Sigmoid colon (tissue), 7 donors: Measurements from ENCODE around the gene CALY. TPM values are rescaled to one million over a fixed set of nuclear protein-coding genes. Genes with fewer than 3 reads are reported as not detected.
A peak's percentile ranks its signal among the peaks of the same experiment; 100 is the strongest.

ENCODE experiments used
- DNase-seq: peaks from one replicate; pipeline ENCODE4 v3.0.0-alpha.2; 2019
- H3K27ac ChIP-seq, 4 donors: fragments of 200-600 bp; sonication (generic); one replicate each; pipeline ENCODE4 v1.5.1; 2016 to 2019; ENCODE audit warnings: mild to moderate bottlenecking in 1 of 4
- H3K27me3 ChIP-seq, 3 donors: fragments of 200-600 bp; sonication (generic); one replicate each; pipeline ENCODE4 v1.5.1; 2019; ENCODE audit warnings: mild to moderate bottlenecking in 1 of 3
- H3K36me3 ChIP-seq, 4 donors: fragments of 200-600 bp; sonication (generic); one replicate each; pipeline ENCODE4 v1.5.1; 2016 to 2019
- H3K4me1 ChIP-seq, 4 donors: fragments of 200-600 bp; sonication (generic); one replicate each; pipeline ENCODE4 v1.5.1; 2017 to 2019
- H3K4me3 ChIP-seq, 4 donors: fragments of 200-600 bp; sonication (generic); one replicate each; pipeline ENCODE4 v1.5.1; 2017 to 2019; ENCODE audit warnings: mild to moderate bottlenecking in 2 of 4, moderate library complexity in 1 of 4
- H3K9me3 ChIP-seq, 4 donors: fragments of 200-600 bp in 3 of 4; sonication (generic) in 3 of 4; one replicate each; pipeline versions ENCODE4 v1.5.1 to v1.6.1; 2013 to 2019
- CTCF ChIP-seq, 4 experiments: fragments of 450-650 bp in 3 of 4; fragments of 200-600 bp in 1 of 4; IDR thresholded peaks; one replicate each; pipeline ENCODE4 v1.5.1; 2016 to 2019; ENCODE audit warnings: antibody characterized with exemption in 4 of 4, mild to moderate bottlenecking in 3 of 4, moderate library complexity in 2 of 4
- EP300 ChIP-seq, 4 donors: sonication (generic); formaldehyde crosslinking; IDR thresholded peaks; one replicate each; pipeline ENCODE4 v1.6.1; 2017; ENCODE audit warnings: antibody characterized with exemption in 4 of 4
- POLR2A ChIP-seq, 2 donors: fragments of 450-650 bp; IDR thresholded peaks; one replicate each; pipeline ENCODE4 v1.6.1; 2016; ENCODE audit warnings: antibody characterized with exemption in 2 of 2, mild to moderate bottlenecking in 2 of 2, moderate library complexity in 2 of 2
- POLR2AphosphoS5 ChIP-seq, 4 donors: sonication (generic); formaldehyde crosslinking; IDR thresholded peaks; one replicate each; pipeline ENCODE4 v1.6.1; 2017; ENCODE audit warnings: antibody characterized with exemption in 4 of 4
- WGBS, 2 donors: extraction: QIAGEN DNeasy Blood & Tissue Kit; methylation state at CpG; one replicate each; pipeline ENCODE4 v1.1.7; 2013; 5-methylcytosine and 5-hydroxymethylcytosine counted together
- intact Hi-C: fragments of 100-400 bp; cut with DNase I; formaldehyde crosslinking; loops from one replicate; pipeline ENCODE4 v1.15.1; 2023
- polyA plus RNA-seq, 3 donors: library from polyadenylated mRNA; stranded (reverse); fragments of 200-250 nt; gene quantifications; one replicate each; pipeline ENCODE4 v1.2.3, GENCODE V29; 2013
- total RNA-seq, 4 donors: library from RNA; depleted of rRNA; stranded (reverse); fragments of >200 nt; gene quantifications; one replicate each; pipeline ENCODE4 v1.1.0, GENCODE V29; 2016
- donor health status: healthy with polysubstance abuse.
- donor health status: Bipolar disorder and iron deficiency.
- donor health status: healthy.

Gene CALY
- total and polyA plus RNA-seq, 7 donors, result 1.3 to 6.8 (median 5.0) TPM; not detected in 2

GRCh38 chr10:133318494-133319127, 18.1 kb downstream of the CALY start:
- Histone ChIP-seq H3K9me3 (no peaks in the 10 kb centered on the region), H3K4me3 (peak overlapping the region in 3 of 4 donors; percentile 16 to 40 (median 30)), H3K36me3 (no peaks in the 10 kb centered on the region), H3K4me1 (peaks cover 0 to 23% (median 18%) of the 10 kb centered on the region in 4 donors), H3K27me3 (peaks cover 0 to 33% (median 16%) of the 10 kb centered on the region in 3 donors), H3K27ac (no peak overlapping the region)
- TF ChIP-seq CTCF (IDR thresholded peaks at IDR 0.05) (peak; percentile 34 to 68 (median 46)), POLR2AphosphoS5 (IDR thresholded peaks at IDR 0.05) (no peak)
- no peak for DNase-seq
- intact Hi-C loops, result no loop called here
- WGBS, 2 donors, result 7% methylated on average over 51 of the region's 51 CpGs

GRCh38 chr10:133316732-133317131, 20.0 kb downstream of the CALY start:
- Histone ChIP-seq H3K4me3 (no peak overlapping the region), H3K27ac (no peak overlapping the region), H3K9me3 (no peaks in the 10 kb centered on the region), H3K36me3 (peaks cover 0 to 16% (median 6%) of the 10 kb centered on the region in 4 donors), H3K27me3 (peaks cover 0 to 25% (median 16%) of the 10 kb centered on the region in 3 donors), H3K4me1 (peaks cover 0 to 23% (median 18%) of the 10 kb centered on the region in 4 donors)
- intact Hi-C loops, result no loop called here
- TF ChIP-seq POLR2A (IDR thresholded peaks at IDR 0.05) (no peak), CTCF (IDR thresholded peaks at IDR 0.05) (no peak), POLR2AphosphoS5 (IDR thresholded peaks at IDR 0.05) (no peak), EP300 (IDR thresholded peaks at IDR 0.05) (no peak)
- WGBS, 2 donors, result 70 to 85% methylated on average over 7 of the region's 7 CpGs
- DNase-seq, result no peak

DNA sequence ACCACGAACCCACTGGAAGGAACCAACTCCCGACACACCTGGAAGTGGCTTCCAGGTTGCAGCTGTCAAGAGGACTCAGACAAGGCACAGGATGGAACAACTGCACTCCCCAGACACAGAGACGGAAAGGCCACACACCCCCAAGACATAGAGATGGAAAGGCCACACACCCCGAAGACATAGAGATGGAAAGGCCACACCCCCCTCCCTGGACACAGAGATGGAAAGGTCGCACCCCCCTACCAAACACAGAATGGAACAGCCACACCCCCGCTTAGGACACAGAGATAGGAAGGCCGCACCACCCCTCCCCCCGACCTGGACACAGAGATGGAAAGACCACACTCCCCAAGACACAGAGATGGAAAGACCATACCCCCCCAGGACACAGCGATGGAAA, 20.4 kb downstream of the CALY start:
- intact Hi-C loops, result no loop called here
- Histone ChIP-seq H3K4me1 (peaks cover 0 to 23% (median 18%) of the 10 kb centered on the region in 4 donors), H3K27me3 (peaks cover 0 to 25% (median 16%) of the 10 kb centered on the region in 3 donors), H3K9me3 (no peaks in the 10 kb centered on the region), H3K36me3 (peaks cover 0 to 20% (median 8%) of the 10 kb centered on the region in 4 donors), H3K4me3 (no peak overlapping the region), H3K27ac (no peak overlapping the region)
- no peak for DNase-seq
- WGBS, 2 donors, result 88 to 89% methylated on average over 9 of the region's 9 CpGs
- TF ChIP-seq POLR2A (IDR thresholded peaks at IDR 0.05) (no peak), CTCF (IDR thresholded peaks at IDR 0.05) (no peak), POLR2AphosphoS5 (IDR thresholded peaks at IDR 0.05) (no peak), EP300 (IDR thresholded peaks at IDR 0.05) (no peak)

- H3K4me1 ChIP-seq, result peaks cover 0 to 23% (median 18%) of the 10 kb centered on the region in 4 donors
- WGBS, 2 donors, result 82 to 88% methylated on average over 5 of the region's 5 CpGs
- TF ChIP-seq POLR2AphosphoS5 (IDR thresholded peaks at IDR 0.05) (no peak), CTCF (IDR thresholded peaks at IDR 0.05) (no peak), POLR2A (IDR thresholded peaks at IDR 0.05) (no peak), EP300 (IDR thresholded peaks at IDR 0.05) (no peak)
- H3K9me3 ChIP-seq, result no peaks in the 10 kb centered on the region
- H3K27me3 ChIP-seq, result peaks cover 0 to 20% (median 16%) of the 10 kb centered on the region in 3 donors
- H3K27ac ChIP-seq, result no peak overlapping the region
- peaks cover 0 to 22% (median 8%) of the 10 kb centered on the region in 4 donors for H3K36me3 ChIP-seq
- no peak for DNase-seq
- intact Hi-C loops, result no loop called here
- H3K4me3 ChIP-seq, result no peak overlapping the region
These were observed 20.8 kb downstream of the CALY start for GRCh38 chr10:133315847-133316246.
